NK-92 treated with Interleukin-12 subunit alpha and Interleukin-12 subunit beta, amount 100 ng/mL, for 24 hours (cell line): ENCODE data around the gene CLPSL2.
A peak's percentile ranks its signal among the peaks of the same experiment; 100 is the strongest.

ENCODE experiments used
- DNase-seq: peaks from one replicate; lab custom pipeline; 2025; lab: John Stamatoyannopoulos, UW

Gene CLPSL2

GRCh38 chr6:35787266-35788218 lies 11.1 kb downstream of the CLPSL2 start:
- DNase-seq: no peak

- no peak for DNase-seq
These were observed 12.1 kb downstream of the CLPSL2 start for GRCh38 chr6:35788423-35788982.

- DNase-seq: no peak
These were observed 14.3 kb downstream of the CLPSL2 start for GRCh38 chr6:35790683-35791082.

- DNase-seq: no peak
These were observed 18.4 kb downstream of the CLPSL2 start for GRCh38 chr6:35794536-35795452.

GRCh38 chr6:35795453-35796071 lies 19.2 kb downstream of the CLPSL2 start:
- no peak for DNase-seq

- DNase-seq: no peak
These were observed 19.8 kb downstream of the CLPSL2 start for GRCh38 chr6:35796236-35796635.

- DNase-seq: no peak
These were observed 21.6 kb downstream of the CLPSL2 start for GRCh38 chr6:35797837-35798526.

- DNase-seq: no peak
These were observed 22.3 kb downstream of the CLPSL2 start for GRCh38 chr6:35798706-35799105.

GRCh38 chr6:35801148-35801547 lies 24.8 kb downstream of the CLPSL2 start:
- DNase-seq: no peak

- no peak for DNase-seq
These were observed 28.8 kb downstream of the CLPSL2 start, which contains the start of gene LHFPL5 for GRCh38 chr6:35804996-35805736. LHFPL5 (plus strand) TSS chr6:35805352; CDS start chr6:35805671, 319 bp downstream.

GRCh38 chr6:35808688-35809087 lies 32.3 kb downstream of the CLPSL2 start:
- DNase-seq: no peak

GRCh38 chr6:35809809-35810208 lies 33.4 kb downstream of the CLPSL2 start:
- no peak for DNase-seq

- peak; percentile 31 for DNase-seq
These were observed 34.7 kb downstream of the CLPSL2 start for GRCh38 chr6:35810971-35811698.

GRCh38 chr6:35811699-35811995 lies 35.2 kb downstream of the CLPSL2 start:
- no peak for DNase-seq

GRCh38 chr6:35817515-35817914 lies 41.1 kb downstream of the CLPSL2 start:
- DNase-seq: no peak

- no peak for DNase-seq
These were observed 47.2 kb downstream of the CLPSL2 start for GRCh38 chr6:35823601-35824000.

- DNase-seq: no peak
These were observed 48.3 kb downstream of the CLPSL2 start for GRCh38 chr6:35824552-35825192.
